T-helper 2 cell treated with Interferon-gamma antibody and Interleukin-4, amounts not matched to agents 100 ng/mL and 5 ng/mL, for 36 hours (primary cell): ENCODE results near the gene PEAK3. TPM values are rescaled to one million over a fixed set of nuclear protein-coding genes. Genes with fewer than 3 reads are reported as not detected.

Experiments
- intact Hi-C: fragments of 100-400 bp; cut with micrococcal nuclease; formaldehyde crosslinking; loops from one replicate; pipeline ENCODE4 v1.15.1; 2023
- total RNA-seq: library from RNA; stranded (reverse); gene quantifications from 2 replicates; pipeline ENCODE4 v1.2.3, GENCODE V29; 2022

Gene PEAK3
- total RNA-seq, 1 donor from 2014 or later: 0.82 TPM

GRCh38 chr19:2252797-2253105 is 29.2 kb downstream of the PEAK3 start:
- intact Hi-C loops: no loop called here

- intact Hi-C loops: no loop called here
Observed at GRCh38 chr19:2252055-2252796, 29.7 kb downstream of the PEAK3 start.

GRCh38 chr19:2251106-2252054 is 30.6 kb downstream of the PEAK3 start:
- intact Hi-C loops: no loop called here

- intact Hi-C loops: no loop called here
Observed at GRCh38 chr19:2250766-2251105, 31.2 kb downstream of the PEAK3 start.

- intact Hi-C loops: no loop called here
Observed at GRCh38 chr19:2249880-2250765, 31.9 kb downstream of the PEAK3 start.

- intact Hi-C loops: no loop called here
Observed at GRCh38 chr19:2249010-2249866, 32.7 kb downstream of the PEAK3 start, which contains the start of gene AMH. AMH (plus strand) TSS chr19:2249323; CDS start chr19:2249333, 10 bp downstream.

- intact Hi-C loops: no loop called here
Observed at GRCh38 chr19:2248136-2249009, 33.6 kb downstream of the PEAK3 start.

- intact Hi-C loops: no loop called here
Observed at GRCh38 chr19:2247433-2248101, 34.4 kb downstream of the PEAK3 start.

GRCh38 chr19:2246801-2247361 is 35.1 kb downstream of the PEAK3 start:
- intact Hi-C loops: no loop called here

GRCh38 chr19:2246014-2246620 is 35.9 kb downstream of the PEAK3 start:
- intact Hi-C loops: no loop called here

- intact Hi-C loops: no loop called here
Observed at GRCh38 chr19:2245273-2245672, 36.7 kb downstream of the PEAK3 start.

GRCh38 chr19:2244486-2244885 is 37.5 kb downstream of the PEAK3 start:
- intact Hi-C loops: no loop called here

- intact Hi-C loops: no loop called here
Observed at GRCh38 chr19:2244125-2244411, 37.9 kb downstream of the PEAK3 start.

GRCh38 chr19:2243274-2244124 is 38.5 kb downstream of the PEAK3 start:
- intact Hi-C loops: no loop called here

- intact Hi-C loops: no loop called here
Observed at GRCh38 chr19:2242816-2243215, 39.2 kb downstream of the PEAK3 start.

- intact Hi-C loops: no loop called here
Observed at GRCh38 chr19:2242092-2242537, 39.9 kb downstream of the PEAK3 start.
